ENCODE data around the gene SLC22A12.

- TF ChIP-seq CTCF (IDR thresholded peaks at IDR 0.05; ENCODE audit: poor library complexity, severe bottlenecking) = no peak
- no peak for TF ChIP-seq EZH2 (IDR thresholded peaks at IDR 0.05; ENCODE audit: borderline replicate concordance, insufficient read depth, low read length, poor library complexity, severe bottlenecking)
Observed at GRCh38 chr11:64648551-64648950, 57.5 kb downstream of the SLC22A12 start.
